ENCODE data around the gene C11orf16. TPM values are rescaled to one million over a fixed set of nuclear protein-coding genes. Genes with fewer than 3 reads are reported as not detected.

Gene C11orf16
- total and polyA plus RNA-seq, 2 of the 8 experiments (the other 6 are each of a cell fraction or from before 2014, with no cell fraction given), result 0.08 TPM; not detected in 1

- WGBS, 2 experiments (ENCODE audit: extremely low coverage in 1 of 2, insufficient coverage in 1 of 2, insufficient read length in 1 of 2, insufficient replicate concordance in 2 of 2, low coverage in 1 of 2, low lambda C conversion rate in 2 of 2, missing lambda C conversion rate in 1 of 2), result 91% methylated on average over 5 of the region's 5 CpGs; no CpG with 5 or more reads in 1 of the 2 experiments
- Histone ChIP-seq H4K5ac (ENCODE audit: insufficient read length, low read depth, low read length) (no peak overlapping the region), H3K4me3 (ENCODE audit: extremely low read depth in 1 of 4, insufficient read depth in 2 of 4, low read depth in 3 of 4, low read length in 4 of 4) (no peak overlapping the region), H2BK5ac (ENCODE audit: low read depth, low read length) (no peak overlapping the region), H3K4me1 (replicated peaks in 1 of 4; ENCODE audit: control insufficient read depth in 3 of 4, insufficient read depth in 4 of 4, low read length in 3 of 4) (no peaks in the 10 kb centered on the region), H2BK20ac (ENCODE audit: low read length) (no peak overlapping the region), H3K79me1 (ENCODE audit: low read depth, low read length) (no peaks in the 10 kb centered on the region; the same call in 1 of the 2 replicates), H3K4ac (replicated peaks; ENCODE audit: insufficient read length, low read depth, low read length) (no peak overlapping the region), H3K27ac (ENCODE audit: low read depth, low read length) (no peak overlapping the region), H2AFZ (ENCODE audit: low read length) (no peak overlapping the region), H3K56ac (replicated peaks; ENCODE audit: insufficient read length, low read depth, low read length) (no peak overlapping the region), H2BK15ac (ENCODE audit: low read length) (no peak overlapping the region), H3K23ac (ENCODE audit: insufficient read length) (no peak overlapping the region), H2BK120ac (replicated peaks; ENCODE audit: low read depth, low read length) (no peak overlapping the region), H3K9ac (replicated peaks in 1 of 4; ENCODE audit: extremely low read depth in 1 of 4, low read depth in 3 of 4, low read length in 3 of 4) (no peak overlapping the region), H3K36me3 (ENCODE audit: control insufficient read depth in 2 of 4, insufficient read depth in 4 of 4, low read length in 3 of 4) (peaks cover 10 to 44% (median 33%) of the 10 kb centered on the region in 4 experiments; a peak in 7 of 8 replicates), H3K23me2 (ENCODE audit: low read depth, low read length) (no peaks in the 10 kb centered on the region), H3K18ac (ENCODE audit: extremely low read depth, low read length) (no peak overlapping the region), H3K9me3 (ENCODE audit: insufficient read depth in 2 of 2, low read depth in 1 of 2, low read length in 1 of 2) (no peaks in the 10 kb centered on the region), H4K20me1 (replicated peaks in 1 of 2; ENCODE audit: control insufficient read depth in 1 of 2, insufficient read depth in 2 of 2, low read length in 2 of 2) (no peaks in the 10 kb centered on the region), H4K8ac (ENCODE audit: extremely low read depth, insufficient read depth, low read length) (no peak overlapping the region), H3K79me2 (ENCODE audit: control insufficient read depth in 1 of 2, insufficient read depth in 2 of 2, low read length in 2 of 2) (no peaks in the 10 kb centered on the region), H3K27me3 (replicated peaks in 1 of 4; ENCODE audit: control insufficient read depth in 3 of 4, extremely low read depth in 1 of 4, insufficient read depth in 3 of 4, low read length in 3 of 4) (no peaks in the 10 kb centered on the region), H3K4me2 (ENCODE audit: insufficient read depth in 1 of 2, low read depth in 2 of 2, low read length in 2 of 2) (no peak overlapping the region), H2AK5ac (ENCODE audit: low read depth, low read length) (no peak overlapping the region), H2BK12ac (ENCODE audit: low read depth, low read length) (no peak overlapping the region), H4K91ac (replicated peaks; ENCODE audit: insufficient read length, low read length) (no peak overlapping the region), H3K14ac (ENCODE audit: insufficient read length) (no peak overlapping the region)
- DNase-seq (ENCODE audit: low read depth in 1 of 2, low spot score in 2 of 2) (no peak), FAIRE-seq (no peak)
- POLR2A ChIA-PET (ENCODE audit: partially characterized antibody), result no interaction called here
- CTCF ChIA-PET (ENCODE audit: partially characterized antibody), result interaction anchor here (1.0 to 2.2 kb wide), 6 partner anchors 8 to 173 kb away, joined by 3 to 13 read pairs (median 3); no protein-coding TSS in a partner anchor
- TF ChIP-seq FOSL1 (IDR thresholded peaks at IDR 0.05; ENCODE audit: insufficient read depth, low read depth, low read length) (no peak), CTCF (IDR thresholded peaks at IDR 0.05; ENCODE audit: control extremely low read depth in 1 of 3, insufficient read depth in 1 of 3, low read depth in 1 of 3, low read length in 3 of 3) (no peak), TEAD4 (IDR thresholded peaks at IDR 0.05; ENCODE audit: low read depth, low read length) (no peak), SP4 (IDR thresholded peaks at IDR 0.05; ENCODE audit: low read length) (no peak), POU5F1 (IDR thresholded peaks at IDR 0.05; ENCODE audit: low read depth, low read length) (no peak), CTBP2 (IDR thresholded peaks at IDR 0.05; ENCODE audit: borderline replicate concordance, insufficient read depth, insufficient read length, low read length) (no peak), POLR2AphosphoS5 (IDR thresholded peaks at IDR 0.05; ENCODE audit: low read depth, low read length) (no peak), GTF2F1 (IDR thresholded peaks at IDR 0.05; ENCODE audit: borderline replicate concordance, low read depth, low read length) (no peak), SIN3A (conservative IDR thresholded peaks at IDR 0.05 in 1 of 2, IDR thresholded peaks at IDR 0.05 in 1 of 2; ENCODE audit: low read depth in 1 of 2, low read length in 2 of 2) (no peak), EZH2 (IDR thresholded peaks at IDR 0.05; ENCODE audit: low read depth, low read length, severe bottlenecking) (no peak), BRCA1 (IDR thresholded peaks at IDR 0.05; ENCODE audit: low read depth, low read length) (no peak), CEBPB (IDR thresholded peaks at IDR 0.05; ENCODE audit: low read depth, low read length) (no peak)
These were observed 10.1 kb downstream of the C11orf16 start for GRCh38 chr11:8922691-8923090.
